Subcutaneous adipose tissue (tissue), 4 donors: Measurements from ENCODE around the gene FKBP2. TPM values are rescaled to one million over a fixed set of nuclear protein-coding genes. Genes with fewer than 3 reads are reported as not detected.

Experiments used
- total RNA-seq, 4 donors: library from RNA; depleted of rRNA; stranded (reverse); fragments of >200 nt; gene quantifications; one replicate each; pipeline ENCODE4 v1.1.0, GENCODE V29; 2016
- TF ChIP-seq, protein P1 (sequence below): fragments of 450-650 bp; IDR thresholded peaks from one replicate; pipeline ENCODE4 v1.5.1; 2016; ENCODE audit warnings: low read depth, mild to moderate bottlenecking, control low read depth, antibody characterized with exemption, moderate library complexity

Gene FKBP2
- total RNA-seq, 4 donors from 2014 or later: 32.0 to 40.9 (median 36.7) TPM

DNA sequence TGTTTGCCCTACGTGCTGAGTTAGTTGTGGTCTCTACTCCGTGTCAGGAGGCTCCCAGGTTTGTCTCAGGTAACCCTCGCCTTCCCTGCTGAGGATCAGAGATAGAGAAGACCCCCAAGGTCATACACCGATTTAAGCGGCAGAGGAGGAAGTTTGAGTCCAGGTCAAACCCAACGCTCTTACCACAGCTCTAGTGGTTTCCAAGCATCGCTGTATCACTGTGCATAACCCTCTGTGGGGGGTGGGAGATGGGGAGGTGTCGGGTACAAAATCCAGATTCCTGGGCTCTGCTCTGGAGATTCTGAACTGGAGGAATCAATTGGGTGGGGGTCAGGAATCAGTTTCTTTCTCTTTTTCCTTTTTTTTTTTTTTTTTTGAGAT is 9.9 kb upstream of the FKBP2 start:
- TF ChIP-seq, protein P1, sequence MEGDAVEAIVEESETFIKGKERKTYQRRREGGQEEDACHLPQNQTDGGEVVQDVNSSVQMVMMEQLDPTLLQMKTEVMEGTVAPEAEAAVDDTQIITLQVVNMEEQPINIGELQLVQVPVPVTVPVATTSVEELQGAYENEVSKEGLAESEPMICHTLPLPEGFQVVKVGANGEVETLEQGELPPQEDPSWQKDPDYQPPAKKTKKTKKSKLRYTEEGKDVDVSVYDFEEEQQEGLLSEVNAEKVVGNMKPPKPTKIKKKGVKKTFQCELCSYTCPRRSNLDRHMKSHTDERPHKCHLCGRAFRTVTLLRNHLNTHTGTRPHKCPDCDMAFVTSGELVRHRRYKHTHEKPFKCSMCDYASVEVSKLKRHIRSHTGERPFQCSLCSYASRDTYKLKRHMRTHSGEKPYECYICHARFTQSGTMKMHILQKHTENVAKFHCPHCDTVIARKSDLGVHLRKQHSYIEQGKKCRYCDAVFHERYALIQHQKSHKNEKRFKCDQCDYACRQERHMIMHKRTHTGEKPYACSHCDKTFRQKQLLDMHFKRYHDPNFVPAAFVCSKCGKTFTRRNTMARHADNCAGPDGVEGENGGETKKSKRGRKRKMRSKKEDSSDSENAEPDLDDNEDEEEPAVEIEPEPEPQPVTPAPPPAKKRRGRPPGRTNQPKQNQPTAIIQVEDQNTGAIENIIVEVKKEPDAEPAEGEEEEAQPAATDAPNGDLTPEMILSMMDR: no peak

DNA sequence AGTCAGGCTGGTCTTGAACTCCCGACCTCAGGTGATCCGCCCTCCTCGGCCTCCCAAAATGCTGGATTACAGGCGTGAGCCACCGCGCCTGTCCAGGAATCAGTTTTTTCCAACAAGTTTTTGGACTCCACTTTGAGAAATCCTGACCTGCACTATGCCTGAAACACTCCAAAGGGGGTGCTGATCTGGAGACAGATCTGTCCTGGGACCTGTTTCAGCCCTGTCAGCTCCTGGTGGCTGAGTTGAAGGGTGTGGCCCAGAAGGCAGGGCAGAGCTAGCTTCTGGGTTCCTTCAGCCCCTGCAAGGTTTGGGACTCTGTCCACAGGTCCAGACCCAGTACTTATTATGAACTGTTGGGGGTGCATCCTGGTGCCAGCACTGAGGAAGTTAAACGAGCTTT is 9.3 kb upstream of the FKBP2 start:
- TF ChIP-seq, protein P1: no peak

DNA sequence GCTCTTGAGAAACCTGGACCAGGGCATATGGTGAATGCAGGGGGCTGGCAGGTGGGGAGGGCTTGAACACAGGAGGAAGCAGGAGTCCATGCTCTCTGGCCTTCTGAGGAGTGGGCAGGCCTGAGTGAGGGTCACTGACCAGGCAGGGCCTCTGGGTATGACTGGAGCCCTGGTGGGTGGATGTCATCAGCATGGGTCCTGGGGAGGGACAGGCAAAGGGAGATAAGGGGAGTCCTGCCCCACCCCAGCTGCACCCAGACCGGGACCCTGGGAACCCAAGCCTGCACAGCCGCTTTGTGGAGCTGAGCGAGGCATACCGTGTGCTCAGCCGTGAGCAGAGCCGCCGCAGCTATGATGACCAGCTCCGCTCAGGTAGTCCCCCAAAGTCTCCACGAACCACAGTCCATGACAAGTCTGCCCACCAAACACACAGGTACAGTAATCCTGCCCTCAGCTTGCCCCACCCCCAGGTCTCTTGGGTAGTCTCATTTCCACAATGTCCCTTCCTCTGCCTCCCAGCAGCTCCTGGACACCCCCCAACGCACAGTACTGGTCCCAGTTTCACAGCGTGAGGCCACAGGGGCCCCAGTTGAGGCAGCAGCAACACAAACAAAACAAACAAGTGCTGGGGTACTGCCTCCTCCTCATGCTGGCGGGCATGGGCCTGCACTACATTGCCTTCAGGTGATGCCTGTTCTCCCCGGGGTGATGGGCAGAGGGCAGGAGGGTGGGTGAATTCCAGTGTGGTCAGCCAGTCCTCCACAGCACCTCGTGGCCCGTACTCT is 8.5 kb upstream of the FKBP2 start:
- TF ChIP-seq, protein P1: no peak

DNA sequence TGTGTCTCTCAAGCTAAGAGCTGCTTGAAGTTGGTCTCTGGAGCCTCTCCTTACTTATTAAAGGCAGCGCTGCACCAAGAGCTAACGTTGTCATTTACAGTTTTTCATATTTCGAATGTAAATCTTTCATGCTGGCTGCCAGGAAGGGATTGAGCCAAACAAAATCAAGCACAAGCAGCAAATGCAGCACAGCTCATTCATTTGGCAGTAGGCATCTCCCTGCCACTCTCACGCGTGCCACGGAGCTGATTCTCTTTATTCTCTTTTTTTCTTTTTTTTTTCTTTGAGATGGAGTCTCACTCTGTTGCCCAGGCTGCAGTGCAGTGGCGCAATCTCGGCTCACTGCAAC is 8.0 kb upstream of the FKBP2 start:
- TF ChIP-seq, protein P1: no peak

DNA sequence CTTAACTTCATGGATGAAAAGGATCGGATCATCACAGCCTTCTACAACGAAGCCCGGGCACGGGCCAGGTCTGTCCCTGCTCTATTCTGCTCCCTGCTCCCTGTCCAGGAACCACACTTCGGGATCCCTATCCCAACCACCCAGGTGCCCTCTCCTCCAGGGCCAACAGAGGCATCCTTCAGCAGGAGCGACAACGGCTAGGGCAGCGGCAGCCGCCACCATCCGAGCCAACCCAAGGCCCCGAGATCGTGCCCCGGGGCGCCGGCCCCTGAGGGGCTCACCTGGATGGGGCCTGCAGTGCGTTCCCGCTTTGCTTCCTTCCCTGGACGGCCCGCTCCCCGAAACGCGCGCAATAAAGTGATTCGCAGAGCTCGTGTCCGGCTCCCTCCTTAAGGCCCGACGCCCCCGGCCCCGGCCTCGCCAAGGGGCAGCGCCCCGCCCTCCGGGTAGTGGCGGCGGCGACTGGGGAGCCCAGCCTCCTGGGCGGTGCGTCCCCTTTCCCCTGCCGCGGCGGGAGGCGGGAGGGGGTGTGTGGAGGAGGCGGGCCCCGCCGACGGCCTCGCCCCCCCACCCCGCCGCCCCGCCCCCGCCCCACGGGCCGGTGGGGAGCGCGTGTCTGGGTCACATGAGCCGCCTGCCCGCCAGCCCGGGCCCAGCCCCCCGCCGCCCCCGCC is 6.8 kb upstream of the FKBP2 start, which contains the start of gene VEGFB:
Gene VEGFB (plus strand): TSS at position 672 of the 674 bp plus-strand sequence. CDS start 250 bp downstream, outside the sequence.
- TF ChIP-seq, protein P1: no peak

DNA sequence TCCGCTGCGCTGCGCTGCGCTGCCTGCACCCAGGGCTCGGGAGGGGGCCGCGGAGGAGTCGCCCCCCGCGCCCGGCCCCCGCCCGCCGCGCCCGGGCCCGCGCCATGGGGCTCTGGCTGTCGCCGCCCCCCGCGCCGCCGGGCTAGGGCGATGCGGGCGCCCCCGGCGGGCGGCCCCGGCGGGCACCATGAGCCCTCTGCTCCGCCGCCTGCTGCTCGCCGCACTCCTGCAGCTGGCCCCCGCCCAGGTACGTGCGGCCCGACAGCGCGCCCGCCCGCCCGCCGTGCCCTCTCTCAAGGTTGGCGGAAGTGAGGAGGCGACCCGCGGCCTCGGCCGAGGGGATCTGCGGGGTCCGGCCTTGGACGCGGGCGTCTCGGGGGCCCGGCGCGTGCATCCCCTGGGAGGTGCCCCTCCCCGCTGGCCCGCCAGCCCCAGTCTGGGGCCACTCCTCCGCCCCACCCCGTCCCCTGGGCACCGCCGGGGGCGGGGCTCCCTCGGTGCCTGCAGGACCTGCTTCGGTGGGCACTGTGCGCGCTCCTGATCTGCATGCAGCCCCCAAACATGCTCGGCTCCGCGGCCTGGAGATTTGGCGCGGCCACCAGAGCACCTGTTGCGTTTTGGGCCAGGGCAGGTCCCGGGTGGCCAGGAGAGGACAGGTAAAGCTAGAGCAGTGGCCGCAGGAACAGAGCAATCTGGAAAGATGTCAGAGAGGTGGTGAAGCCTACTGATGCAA is 6.1 kb upstream of the FKBP2 start:
- TF ChIP-seq, protein P1: no peak
